Measurements from ENCODE around the gene LONP1. TPM values are rescaled to one million over a fixed set of nuclear protein-coding genes. Genes with fewer than 3 reads are reported as not detected.
A peak's percentile ranks its signal among the peaks of the same experiment; 100 is the strongest.

LONP1 gene
- total and polyA plus RNA-seq, 4 donors = 32.3 to 83.9 (median 57.5) TPM

- 74% methylated on average over 42 of the region's 42 CpGs for WGBS
- no peak overlapping the region for H3K9ac ChIP-seq (ENCODE audit: low read depth in 1 of 2, low read length in 2 of 2)
- peaks cover 6 to 27% (median 11%) of the 10 kb centered on the region in 4 donors for H3K4me1 ChIP-seq (ENCODE audit: control insufficient read depth in 4 of 4, insufficient read depth in 4 of 4, low read length in 3 of 4)
- no peak for DNase-seq (ENCODE audit: low spot score)
- no peaks in the 10 kb centered on the region for H3K9me3 ChIP-seq (ENCODE audit: control insufficient read depth in 4 of 4, low read length in 3 of 4)
- H3K4me3 ChIP-seq (ENCODE audit: low read depth in 1 of 3, low read length in 3 of 3) = peak overlapping the region in 1 of 3 donors; percentile 66
- no peaks in the 10 kb centered on the region for H3K27me3 ChIP-seq (ENCODE audit: control insufficient read depth in 4 of 4, insufficient read depth in 4 of 4, low read length in 3 of 4)
- TF ChIP-seq HNF4A (conservative IDR thresholded peaks at IDR 0.05) = no peak
- TF ChIP-seq ZBTB33 (IDR thresholded peaks at IDR 0.05) = no peak
- no peak for TF ChIP-seq FOXA2 (IDR thresholded peaks at IDR 0.05)
- TF ChIP-seq NR2F2 (IDR thresholded peaks at IDR 0.05) = no peak
- no peak for TF ChIP-seq MAX (IDR thresholded peaks at IDR 0.05)
- no peak for TF ChIP-seq ATF3 (IDR thresholded peaks at IDR 0.05)
- no peak for TF ChIP-seq RAD21 (IDR thresholded peaks at IDR 0.05)
- no peak for TF ChIP-seq SP1 (IDR thresholded peaks at IDR 0.05)
- TF ChIP-seq EGR1 (IDR thresholded peaks at IDR 0.05; ENCODE audit: low read depth in 2 of 2) = no peak
- no peak for TF ChIP-seq FOXA1 (IDR thresholded peaks at IDR 0.05)
- no peak for TF ChIP-seq HNF4G (IDR thresholded peaks at IDR 0.05)
- TF ChIP-seq YY1 (IDR thresholded peaks at IDR 0.05) = no peak
- TF ChIP-seq CTCF (IDR thresholded peaks at IDR 0.05; ENCODE audit: low read depth, low read length, missing input control) = no peak
- no peak for TF ChIP-seq REST (IDR thresholded peaks at IDR 0.05)
- TF ChIP-seq JUND (IDR thresholded peaks at IDR 0.05) = no peak
- no peak for TF ChIP-seq TAF1 (conservative IDR thresholded peaks at IDR 0.05)
- TF ChIP-seq RXRA (IDR thresholded peaks at IDR 0.05) = no peak
- no peak for TF ChIP-seq GABPA (IDR thresholded peaks at IDR 0.05 in 1 of 2, conservative IDR thresholded peaks at IDR 0.05 in 1 of 2)
- H3K27ac ChIP-seq (ENCODE audit: low read depth in 1 of 2, low read length in 2 of 2) = no peak overlapping the region
- peaks cover 11 to 51% (median 21%) of the 10 kb centered on the region in 4 donors for H3K36me3 ChIP-seq (ENCODE audit: control insufficient read depth in 4 of 4, insufficient read depth in 3 of 4, low read depth in 1 of 4, low read length in 3 of 4)
Measured at GRCh38 chr19:5691822-5692722, 27.9 kb downstream of the LONP1 start.

All from liver (tissue), 9 donors.